Measurements from ENCODE around the gene UPK3B.
"Not testable (repeated sequence)": the region's sequence is repeated elsewhere in the genome, so short reads cannot be mapped to it uniquely, and the experiment has no call there.

- TF ChIP-seq E2F4 (CRISPR knock-in tag; IDR thresholded peaks at IDR 0.05; ENCODE audit: borderline replicate concordance, low read depth); AFF4 (CRISPR knock-in tag; IDR thresholded peaks at IDR 0.05; ENCODE audit: borderline replicate concordance); ETV6 (CRISPR knock-in tag; IDR thresholded peaks at IDR 0.05); ZNF317 (CRISPR knock-in tag; IDR thresholded peaks at IDR 0.05; ENCODE audit: borderline replicate concordance, low read depth); CTCF (IDR thresholded peaks at IDR 0.05); ELF4 (CRISPR knock-in tag; IDR thresholded peaks at IDR 0.05; ENCODE audit: low read depth); ZBTB43 (CRISPR knock-in tag; IDR thresholded peaks at IDR 0.05): not testable (repeated sequence)
Observed at GRCh38 chr7:76549855-76550248, 39.5 kb downstream of the UPK3B start.

All from WTC11 (cell line).